Measurements from ENCODE around the gene C2orf80. TPM values are rescaled to one million over a fixed set of nuclear protein-coding genes. Genes with fewer than 3 reads are reported as not detected.
A peak's percentile ranks its signal among the peaks of the same experiment; 100 is the strongest.
"Not testable (repeated sequence)": the region's sequence is repeated elsewhere in the genome, so short reads cannot be mapped to it uniquely, and the experiment has no call there.

Gene C2orf80
- not detected in 2 replicates for total RNA-seq (2014; rRNA removed; shearing (Covaris generic))

- DNase-seq (ENCODE audit: low read depth) = no peak
Measured at GRCh38 chr2:208189810-208190503, at the start of gene C2orf80. C2orf80 (minus strand) TSS chr2:208190030; CDS start chr2:208186986, 3,044 bp downstream.

DNA sequence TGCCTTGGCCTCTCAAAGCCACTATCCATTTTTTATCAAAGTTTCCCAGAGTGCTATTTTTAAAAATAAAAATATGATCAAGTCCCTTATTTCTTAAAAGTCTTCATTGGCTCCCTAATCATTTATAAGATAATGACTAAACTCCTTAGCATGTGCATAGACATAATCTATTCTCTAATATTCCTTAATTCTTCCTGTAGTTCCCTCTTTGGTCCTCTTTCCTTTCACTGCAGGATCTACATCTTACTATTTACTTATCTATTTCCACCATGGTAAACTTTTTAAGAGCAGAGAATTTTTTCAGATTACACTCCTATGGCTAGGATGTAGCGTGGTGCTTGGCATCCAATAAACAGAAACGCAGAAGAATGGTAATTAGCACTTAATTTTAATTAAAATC is 46.0 kb upstream of the C2orf80 start:
- DNase-seq (ENCODE audit: low read depth) = no peak

DNA sequence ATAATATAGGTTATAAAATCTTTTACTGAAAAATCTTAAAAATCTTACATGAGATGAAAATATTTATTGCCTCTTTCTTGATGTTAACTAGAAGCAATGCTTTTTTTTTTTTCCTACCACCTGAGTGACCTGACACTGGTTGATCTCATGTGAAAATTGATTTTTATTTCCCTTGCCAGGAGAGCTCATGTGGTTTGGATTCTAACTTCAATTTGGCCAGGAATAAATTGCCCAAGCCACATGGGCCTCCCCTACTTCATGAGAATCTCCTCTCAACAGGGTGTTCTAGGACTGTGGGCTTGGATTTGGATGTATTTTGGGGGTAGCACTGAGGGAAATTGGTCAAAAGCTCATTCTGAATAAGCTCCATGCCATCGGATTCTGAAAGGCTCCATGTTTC is 45.0 kb upstream of the C2orf80 start:
- no peak for DNase-seq (ENCODE audit: low read depth)

DNA sequence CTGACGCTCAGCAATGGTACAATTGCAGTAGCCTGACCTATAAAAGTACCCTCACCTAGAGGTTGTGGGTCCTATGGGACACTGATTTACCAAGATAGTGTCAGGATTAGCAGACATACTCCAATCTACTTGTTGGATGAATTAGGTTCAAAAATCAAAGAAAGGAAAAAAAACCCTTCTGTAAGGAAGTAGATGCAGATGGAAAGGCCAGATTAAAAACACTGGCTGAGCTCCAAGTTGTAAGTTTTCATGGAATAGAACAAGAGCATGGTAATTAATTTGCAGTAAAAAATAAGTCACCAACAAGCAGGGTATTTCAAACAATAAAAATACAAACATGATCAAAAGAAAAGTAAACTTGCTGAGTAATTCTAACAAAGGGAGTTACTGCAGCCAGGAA is 38.6 kb upstream of the C2orf80 start:
- no peak for DNase-seq (ENCODE audit: low read depth)

DNA sequence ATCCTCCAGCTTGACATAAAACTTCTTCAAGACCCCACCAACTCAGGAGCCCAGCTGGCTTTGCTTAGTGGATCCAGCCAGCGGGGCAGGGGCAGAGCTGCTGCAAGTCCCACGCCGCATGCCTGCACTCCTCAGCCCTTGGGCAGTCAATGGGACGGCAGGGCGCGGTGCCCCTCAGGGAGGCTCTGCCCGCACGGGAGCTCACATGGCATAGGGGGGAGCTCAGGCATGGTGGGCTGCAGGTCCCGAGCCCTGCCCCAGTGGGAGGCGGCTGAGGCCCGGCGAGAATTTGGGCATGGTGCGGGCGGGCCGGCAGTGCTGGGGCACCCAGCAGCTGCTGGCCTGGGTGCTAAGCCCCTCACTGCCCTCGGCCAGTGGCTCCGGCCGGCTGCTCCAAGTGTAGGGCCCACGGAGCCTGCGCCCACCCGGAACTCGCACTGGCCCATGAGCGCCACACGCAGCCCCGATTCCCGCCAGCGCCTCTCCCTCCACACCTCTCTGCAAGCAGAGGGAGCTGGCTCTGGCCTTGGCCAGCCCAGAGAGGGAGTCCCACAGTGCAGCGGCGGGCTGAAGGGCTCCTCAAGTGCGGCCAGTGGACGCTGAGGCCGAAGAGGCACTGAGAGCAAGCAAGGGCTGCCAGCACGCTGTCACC is 37.9 kb upstream of the C2orf80 start:
- no peak for DNase-seq (ENCODE audit: low read depth)

DNA sequence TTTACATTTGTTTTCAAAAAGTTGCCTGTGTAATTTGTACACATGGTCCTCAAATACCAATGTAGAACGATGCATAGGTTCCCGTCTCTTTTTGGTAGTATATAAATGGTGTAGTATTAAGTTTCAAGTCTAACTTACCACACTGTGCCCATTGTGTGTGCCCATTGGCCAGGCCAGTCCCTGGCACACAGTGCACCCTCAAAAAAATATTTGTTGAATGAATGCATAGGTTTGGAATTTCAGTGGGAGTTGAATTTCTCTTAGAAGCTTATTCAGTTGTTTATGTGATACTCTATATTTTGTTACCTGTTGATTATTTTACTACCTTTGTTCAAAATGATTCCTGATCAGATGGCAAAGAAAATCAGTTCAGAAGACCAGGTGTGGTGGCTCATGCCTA is 35.0 kb upstream of the C2orf80 start:
- no peak for DNase-seq (ENCODE audit: low read depth)

DNA sequence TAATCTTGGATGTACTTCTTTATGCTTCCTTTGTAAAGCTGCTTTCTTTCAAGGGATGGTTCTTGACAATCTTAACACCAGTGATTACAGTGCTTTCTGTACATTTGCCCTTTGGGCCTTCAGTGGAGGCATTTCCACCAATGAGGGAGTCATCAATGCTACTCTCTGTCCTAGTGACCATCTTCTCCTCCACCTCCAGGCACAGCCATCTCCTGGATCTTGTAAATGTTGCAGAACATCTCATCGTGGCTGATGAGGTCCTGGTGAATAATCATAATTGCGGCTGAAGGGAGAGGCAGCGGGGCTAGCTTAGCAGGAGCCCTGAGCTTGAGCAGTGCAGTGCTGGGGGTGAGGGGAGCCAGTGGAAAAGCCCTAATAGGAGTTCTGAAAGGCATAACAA is 32.5 kb upstream of the C2orf80 start:
- peak; percentile 38 for DNase-seq (ENCODE audit: low read depth)

- DNase-seq (ENCODE audit: low read depth) = not testable (repeated sequence)
Measured at GRCh38 chr2:208221873-208222272, 32.0 kb upstream of the C2orf80 start.

- no peak for DNase-seq (ENCODE audit: low read depth)
Measured at GRCh38 chr2:208210688-208211451, 21.0 kb upstream of the C2orf80 start.

DNA sequence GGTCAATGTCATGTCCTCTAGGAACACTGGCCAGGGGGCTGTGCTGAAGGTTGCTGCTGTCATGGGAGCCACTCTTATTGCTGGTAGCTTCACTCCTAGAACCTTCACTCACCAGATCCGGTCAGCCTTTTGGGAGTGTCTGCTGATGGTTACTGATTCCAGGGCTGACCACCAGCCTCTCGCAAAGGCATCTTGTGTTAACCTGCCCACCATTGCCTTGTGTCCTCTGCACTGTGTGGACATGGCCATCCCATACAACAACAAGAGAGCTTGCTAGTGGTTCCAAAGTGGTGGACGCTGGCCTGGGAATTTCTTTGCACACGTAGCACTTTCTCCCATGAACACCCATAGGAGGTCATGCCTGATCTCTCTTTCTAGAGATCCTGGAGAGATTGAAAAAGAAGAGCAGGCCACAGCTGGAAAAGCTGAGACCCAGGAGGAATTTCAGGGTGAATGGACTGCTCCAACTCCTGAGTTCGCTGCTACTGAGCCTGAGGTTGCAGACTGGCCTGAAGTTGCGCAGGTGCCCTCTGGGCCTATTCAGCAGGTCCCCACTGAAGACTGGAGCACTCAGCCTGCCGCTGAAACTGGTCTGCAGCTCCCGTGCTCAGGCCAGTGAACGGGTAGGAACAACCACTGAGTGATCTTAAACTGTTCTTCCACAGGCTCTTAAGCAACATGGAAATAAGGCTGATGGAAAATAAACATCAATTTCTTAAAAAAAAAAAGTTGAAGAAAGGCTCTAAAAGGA is 18.7 kb upstream of the C2orf80 start:
- no peak for DNase-seq (ENCODE audit: low read depth)

DNA sequence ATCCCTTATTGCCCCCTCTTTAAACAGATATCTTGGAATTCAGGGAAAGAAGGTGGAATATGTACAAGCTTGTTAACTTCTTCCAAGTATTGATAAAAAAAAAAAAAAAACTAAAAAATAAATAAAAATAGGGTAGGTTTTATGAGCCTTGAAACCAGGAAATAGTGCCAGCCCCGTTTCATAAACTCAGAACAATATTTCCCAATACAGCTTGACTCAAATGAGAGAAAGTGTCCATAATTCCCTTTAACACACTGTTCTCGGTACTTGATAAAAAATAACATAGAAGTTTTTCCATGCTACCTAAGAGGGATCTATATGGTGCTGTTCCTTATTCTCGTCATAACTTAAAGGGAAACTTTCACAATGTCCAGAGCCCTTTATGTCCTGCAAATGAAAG is 17.9 kb upstream of the C2orf80 start:
- DNase-seq (ENCODE audit: low read depth) = no peak

- DNase-seq (ENCODE audit: low read depth) = no peak
Measured at GRCh38 chr2:208204166-208204565, 14.3 kb upstream of the C2orf80 start.

- DNase-seq (ENCODE audit: low read depth) = no peak
Measured at GRCh38 chr2:208195531-208195930, 5.7 kb upstream of the C2orf80 start.

GRCh38 chr2:208192611-208193236 is 2.9 kb upstream of the C2orf80 start:
- DNase-seq (ENCODE audit: low read depth) = no peak

- DNase-seq (ENCODE audit: low read depth) = no peak
Measured at GRCh38 chr2:208189069-208189809, 591 bp downstream of the C2orf80 start.

DNA sequence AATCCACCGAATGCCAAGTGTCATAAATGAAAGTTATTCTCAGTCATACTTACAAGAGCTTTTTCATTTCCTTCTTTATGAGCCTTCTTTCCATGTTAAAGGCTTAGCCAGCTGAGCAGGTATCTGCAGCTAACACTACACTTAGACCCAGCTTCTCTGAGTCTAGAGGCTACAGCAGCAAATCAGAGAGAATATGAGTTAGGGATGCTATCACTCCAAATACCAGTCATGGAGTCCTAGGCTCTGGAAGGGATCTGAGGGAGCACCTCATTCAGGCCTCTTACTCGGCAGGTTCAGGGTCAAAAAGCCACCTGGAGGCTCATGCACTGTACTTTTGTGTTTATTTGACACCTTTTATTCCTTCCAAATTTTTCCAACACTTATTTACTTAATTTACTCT is 2.9 kb downstream of the C2orf80 start:
- no peak for DNase-seq (ENCODE audit: low read depth)

DNA sequence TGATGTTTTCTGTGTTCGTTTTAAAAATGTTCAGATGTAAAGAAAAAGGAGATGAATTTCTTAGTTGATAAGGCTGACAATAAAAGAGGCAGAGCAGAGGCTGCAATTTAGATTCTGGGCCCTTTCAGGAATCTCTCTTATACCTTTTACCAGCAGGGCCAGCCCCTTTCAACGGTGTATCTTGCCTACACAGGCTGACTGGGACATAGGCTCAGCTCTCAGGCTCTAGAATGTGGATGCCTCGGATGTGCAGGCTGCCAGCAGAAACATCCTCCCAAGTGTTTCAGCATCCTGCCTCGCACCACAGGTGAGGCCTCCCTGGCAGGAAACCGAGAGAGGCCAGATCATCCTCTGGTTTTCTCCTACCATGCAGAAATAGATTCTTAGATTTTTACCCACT is 3.4 kb downstream of the C2orf80 start:
- DNase-seq (ENCODE audit: low read depth) = no peak

GRCh38 chr2:208183972-208184705 is 5.7 kb downstream of the C2orf80 start:
- no peak for DNase-seq (ENCODE audit: low read depth)

DNA sequence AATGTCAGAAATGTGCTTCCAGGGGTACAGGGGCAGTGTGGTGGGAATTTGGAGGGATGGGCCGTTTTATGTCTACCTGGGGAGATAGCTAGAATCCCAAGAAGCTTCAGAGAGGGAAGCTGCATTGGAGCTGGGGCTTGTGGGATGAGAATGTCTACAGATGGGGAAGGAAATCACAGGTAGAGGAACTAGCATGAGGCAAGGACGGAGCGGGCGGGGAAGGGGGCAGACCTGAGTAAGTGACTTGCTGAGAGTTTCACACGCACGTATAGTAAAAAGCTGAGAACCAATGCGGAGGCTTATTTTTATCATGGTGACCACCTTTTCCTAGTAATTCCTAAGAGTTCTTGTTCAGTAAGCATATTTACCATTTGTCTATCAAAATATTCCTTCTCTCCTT is 6.3 kb downstream of the C2orf80 start:
- DNase-seq (ENCODE audit: low read depth) = no peak

DNA sequence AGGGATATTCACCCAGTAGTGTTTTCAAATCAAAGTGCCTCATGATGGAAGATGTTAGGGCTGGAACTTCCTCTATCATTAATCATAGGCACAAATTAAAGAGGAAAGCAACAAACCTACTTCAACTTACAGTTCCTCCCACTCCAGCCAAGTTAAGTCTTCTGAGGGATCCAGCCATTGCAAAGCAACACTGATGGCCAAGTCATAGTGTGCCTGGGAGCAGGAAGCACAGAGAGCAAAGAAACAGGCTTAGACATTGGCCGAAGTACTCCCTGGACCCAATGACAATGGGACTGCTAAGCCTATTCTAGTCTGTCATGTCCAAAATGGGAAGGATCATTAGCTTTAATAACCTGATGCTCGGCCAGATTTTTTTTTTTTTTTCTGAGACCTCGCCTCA is 7.0 kb downstream of the C2orf80 start:
- no peak for DNase-seq (ENCODE audit: low read depth)
